Heart right ventricle (tissue), 16 donors: ENCODE results near the gene AKAP11. TPM values are rescaled to one million over a fixed set of nuclear protein-coding genes. Genes with fewer than 3 reads are reported as not detected.

Experiments
- ATAC-seq, 8 donors: fragments of 200-7000 bp; cut with Tn5 transposase; one replicate each; pipeline ENCODE4 v1.9.1; 2020; ENCODE audit warnings: mild to moderate bottlenecking in 8 of 8, moderate library complexity in 8 of 8, moderate number of reproducible peaks in 1 of 8
- DNase-seq, 2 donors: peaks; one replicate each; pipeline ENCODE4 v3.0.0-alpha.2; 2020
- H3K27ac ChIP-seq, 10 donors: fragments of 200-600 bp; sonication (generic) in 2 of 10; one replicate each; pipeline versions ENCODE4 v1.5.0 to v1.8.0; 2020 to 2022; ENCODE audit warnings: mild to moderate bottlenecking in 3 of 10
- H3K27me3 ChIP-seq, 7 donors: fragments of 200-600 bp; one replicate each; pipeline ENCODE4 v1.8.0; 2021 to 2022; ENCODE audit warnings: mild to moderate bottlenecking in 2 of 7
- H3K36me3 ChIP-seq, 9 donors: fragments of 200-600 bp; sonication (generic) in 1 of 9; one replicate each; pipeline versions ENCODE4 v1.5.0 to v1.8.0; 2020 to 2022; ENCODE audit warnings: mild to moderate bottlenecking in 2 of 9
- H3K4me1 ChIP-seq, 9 donors: fragments of 200-600 bp; sonication (generic) in 1 of 9; one replicate each; pipeline versions ENCODE4 v1.5.0 to v1.8.0; 2020 to 2022; ENCODE audit warnings: mild to moderate bottlenecking in 4 of 9
- H3K4me3 ChIP-seq, 10 donors: fragments of 200-600 bp; sonication (generic) in 2 of 10; one replicate each; pipeline versions ENCODE4 v1.5.0 to v1.8.0; 2020 to 2022; ENCODE audit warnings: mild to moderate bottlenecking in 7 of 10, moderate library complexity in 2 of 10
- H3K9me3 ChIP-seq, 11 donors: fragments of 200-600 bp in 10 of 11; sonication (generic) in 2 of 11; one replicate each; pipeline versions ENCODE4 v1.5.0 to v1.8.0; 2013 to 2022; ENCODE audit warnings: mild to moderate bottlenecking in 2 of 11, control low read depth in 1 of 11, moderate library complexity in 1 of 11
- WGBS, 2 donors: extraction: QIAGEN DNeasy Blood & Tissue Kit; methylation state at CpG; one replicate each; pipeline ENCODE4 v1.1.7; 2013; ENCODE audit warnings: inconsistent platforms in 1 of 2; 5-methylcytosine and 5-hydroxymethylcytosine counted together
- intact Hi-C, 10 donors: fragments of 100-400 bp; cut with DNase I; formaldehyde crosslinking; loops; one replicate each; pipeline versions ENCODE4 v1.11.1 to v1.14.2; 2022
- polyA plus RNA-seq, 2 donors: library from polyadenylated mRNA; stranded (reverse); fragments of 200-250 nt; gene quantifications; one replicate each; pipeline ENCODE4 v1.2.3, GENCODE V29; 2013
- total RNA-seq, 10 donors: library from RNA; stranded (reverse); fragmentation: NEBNext Ultra II Directional in 3 of 10; extraction: Animal tissue kit (Norgen Biotek cat#: 25700) in 3 of 10; gene quantifications; one replicate each; pipeline versions ENCODE4 v1.2.1 to v1.2.4, GENCODE V29; 2021 to 2023
- TF ChIP-seq, protein P1 (sequence below), 9 donors: fragments of 200-600 bp; sonication (generic) in 2 of 9; IDR thresholded peaks; one replicate each; pipeline versions ENCODE4 v1.5.0 to v1.8.0; 2021 to 2022; ENCODE audit warnings: antibody characterized with exemption in 9 of 9, mild to moderate bottlenecking in 5 of 9, moderate library complexity in 1 of 9
- donor health status: Arrhythmogenic right ventricular cardiomyopathy.
- donor health status: ischemic (EF 13 %, LVEDD 7.1; RV severe dilation, severe dysfunction).
- donor health status: healthy with polysubstance abuse.
- donor health status: DM: no; HTN: yes; CAD: no.
- donor health status: DM: no; HTN: no; CAD: no.
- donor health status: ischemic (EF 25% LVEDD 6.9; RV normal size, moderate dysfunction).
- donor health status: ischemic (EF 25% LVEDD 5.7; RV mildly dilated, moderate dysfunction).
- donor health status: healthy.
- donor health status: DM: yes; HTN: yes; CAD: no.
- donor health status: Ischemic cardiomyopathy.
- donor health status: ischemic (EF 35%, LVEDD 5.7; RV mildly dilated, moderate dysfunction).
- donor health status: nonischemic (EF 11% LVEDD 7.7; RV severe dilation, severe dysfunction).
- donor health status: DM: yes; HTN: yes; CAD: no.
- donor health status: PGD.
- donor health status: ischemic (EF 29% LVEDD 5.4; RV normal size, mild dysfunction).
- donor health status: nonischemic (EF 23%, LVEDD 6.1; RV moderate dilation, normal function).

Gene AKAP11
- total and polyA plus RNA-seq, 12 donors, result 3.6 to 36.2 (median 28.1) TPM

DNA sequence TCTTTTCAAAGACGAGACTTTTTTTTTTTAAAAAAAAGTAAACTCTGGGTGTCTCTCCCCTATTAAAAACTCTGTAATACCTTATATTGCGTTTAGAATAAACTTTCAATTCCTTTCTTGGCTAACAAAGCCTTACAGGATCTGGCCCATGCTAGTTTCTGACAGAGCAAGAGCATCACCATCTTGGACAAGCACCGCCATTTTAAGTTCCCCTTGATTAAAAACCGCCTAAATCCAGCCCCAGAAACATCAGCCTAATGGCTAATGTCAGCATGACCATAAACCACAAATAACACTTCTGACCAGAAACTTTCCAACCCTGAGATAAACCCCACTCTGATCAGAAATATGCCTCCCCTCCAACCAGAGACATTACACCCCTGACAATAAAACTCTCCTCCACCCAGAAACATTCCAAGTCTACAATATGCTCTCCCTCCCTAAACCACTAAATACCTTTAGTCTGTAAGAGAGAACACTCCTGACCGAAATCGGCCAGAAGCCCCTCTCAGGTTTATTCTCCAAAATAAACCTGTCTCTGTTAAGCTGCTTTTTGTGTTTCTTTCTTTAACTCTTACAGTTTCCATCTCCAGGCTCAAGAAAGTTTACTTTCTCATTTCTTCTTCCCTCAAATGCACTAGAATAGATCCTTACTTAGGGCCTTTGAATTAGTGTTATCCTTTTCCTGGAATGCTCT is 1.6 kb upstream of the AKAP11 start:
- 95 to 97% methylated on average over 6 of the region's 6 CpGs for WGBS, 2 donors
- ATAC-seq (no peak), DNase-seq (no peak)
- Histone ChIP-seq H3K27me3 (no peaks in the 10 kb centered on the region), H3K4me3 (no peak overlapping the region), H3K36me3 (no peaks in the 10 kb centered on the region), H3K27ac (peak overlapping the region in 1 of 10 donors; percentile 96), H3K4me1 (peaks cover 0 to 48% (median 24%) of the 10 kb centered on the region in 9 donors), H3K9me3 (no peaks in the 10 kb centered on the region)
- TF ChIP-seq, protein P1, sequence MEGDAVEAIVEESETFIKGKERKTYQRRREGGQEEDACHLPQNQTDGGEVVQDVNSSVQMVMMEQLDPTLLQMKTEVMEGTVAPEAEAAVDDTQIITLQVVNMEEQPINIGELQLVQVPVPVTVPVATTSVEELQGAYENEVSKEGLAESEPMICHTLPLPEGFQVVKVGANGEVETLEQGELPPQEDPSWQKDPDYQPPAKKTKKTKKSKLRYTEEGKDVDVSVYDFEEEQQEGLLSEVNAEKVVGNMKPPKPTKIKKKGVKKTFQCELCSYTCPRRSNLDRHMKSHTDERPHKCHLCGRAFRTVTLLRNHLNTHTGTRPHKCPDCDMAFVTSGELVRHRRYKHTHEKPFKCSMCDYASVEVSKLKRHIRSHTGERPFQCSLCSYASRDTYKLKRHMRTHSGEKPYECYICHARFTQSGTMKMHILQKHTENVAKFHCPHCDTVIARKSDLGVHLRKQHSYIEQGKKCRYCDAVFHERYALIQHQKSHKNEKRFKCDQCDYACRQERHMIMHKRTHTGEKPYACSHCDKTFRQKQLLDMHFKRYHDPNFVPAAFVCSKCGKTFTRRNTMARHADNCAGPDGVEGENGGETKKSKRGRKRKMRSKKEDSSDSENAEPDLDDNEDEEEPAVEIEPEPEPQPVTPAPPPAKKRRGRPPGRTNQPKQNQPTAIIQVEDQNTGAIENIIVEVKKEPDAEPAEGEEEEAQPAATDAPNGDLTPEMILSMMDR (IDR thresholded peaks at IDR 0.05), result no peak
- intact Hi-C loops, result loop anchor here in 1 of 10 donors (10.0 kb wide), 1 partner anchor 814 kb away; no protein-coding TSS in a partner anchor

DNA sequence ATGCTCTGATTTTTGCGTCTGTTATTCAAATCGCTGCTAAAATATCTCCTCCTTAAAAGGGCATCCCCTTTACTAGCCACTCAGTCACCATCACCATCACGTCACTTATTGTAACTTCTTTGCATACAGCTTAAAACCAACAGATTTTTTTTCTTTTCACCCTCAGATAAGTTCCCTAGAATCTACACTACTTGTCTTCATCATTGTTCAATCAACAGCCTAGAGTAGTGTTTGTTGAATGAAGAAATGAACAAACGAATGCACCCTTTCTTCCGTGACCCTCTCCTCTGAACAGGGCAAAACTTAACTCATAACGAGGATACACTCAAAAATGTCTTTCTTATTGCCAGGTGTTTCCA is 1.1 kb upstream of the AKAP11 start:
- DNase-seq (no peak), ATAC-seq (no peak)
- Histone ChIP-seq H3K27ac (peak overlapping the region; percentile 64 to 96 (median 90)), H3K27me3 (no peaks in the 10 kb centered on the region), H3K36me3 (no peaks in the 10 kb centered on the region), H3K4me3 (peak overlapping the region in 9 of 10 donors; percentile 70 to 99 (median 90)), H3K4me1 (peaks cover 0 to 48% (median 24%) of the 10 kb centered on the region in 9 donors), H3K9me3 (no peaks in the 10 kb centered on the region)
- intact Hi-C loops, result loop anchor here in 1 of 10 donors (10.0 kb wide), 1 partner anchor 814 kb away; no protein-coding TSS in a partner anchor
- 85 to 89% methylated on average over 6 of the region's 6 CpGs for WGBS, 2 donors
- TF ChIP-seq, protein P1 (IDR thresholded peaks at IDR 0.05), result no peak

DNA sequence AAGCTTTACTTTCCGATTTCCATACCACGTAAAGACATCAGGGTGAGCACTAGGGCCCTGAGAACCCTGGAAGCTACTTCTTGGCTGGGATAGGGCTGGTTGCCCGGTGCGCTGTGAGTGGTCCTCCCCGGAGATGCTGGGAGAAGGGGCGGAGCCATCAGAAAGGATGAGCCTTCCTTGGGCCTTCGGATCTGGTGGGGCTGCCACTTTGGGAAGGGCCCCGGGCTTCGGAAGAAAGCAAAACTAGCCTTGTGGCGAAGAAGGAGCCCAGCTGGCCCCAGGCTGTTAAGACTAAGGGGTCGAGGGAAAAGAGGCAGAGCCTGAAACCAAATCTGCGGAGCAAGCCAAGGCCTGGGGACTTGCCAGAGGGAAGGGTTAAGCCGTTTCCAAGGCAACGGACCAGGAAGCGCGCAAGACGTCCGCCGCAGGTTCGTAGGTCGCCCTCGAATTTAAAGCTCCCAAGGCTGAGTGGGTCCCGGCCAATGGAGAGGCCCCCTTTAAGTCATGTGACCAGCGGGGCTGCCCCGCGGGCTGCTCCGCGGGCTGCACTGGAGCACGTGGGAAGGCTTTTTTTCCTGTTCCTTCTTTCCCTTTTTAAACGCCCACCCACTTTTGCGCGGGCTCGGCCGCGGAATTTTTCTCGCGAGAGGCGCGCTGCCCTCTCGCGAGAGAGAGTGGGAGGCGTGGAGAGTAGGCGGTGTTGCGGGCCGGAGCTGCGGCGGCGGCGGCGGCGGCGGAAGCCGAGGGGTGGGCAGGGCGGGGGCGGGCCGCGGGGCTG is 426 bp upstream of the AKAP11 start:
- intact Hi-C loops, result loop anchor here in 1 of 10 donors (10.0 kb wide), 1 partner anchor 813 kb away; no protein-coding TSS in a partner anchor
- TF ChIP-seq, protein P1 (IDR thresholded peaks at IDR 0.05), result no peak
- ATAC-seq (peak; percentile 94 to 99 (median 98)), DNase-seq (peak; percentile 90 to 94)
- H3K4me3 ChIP-seq, result peak overlapping the region; percentile 70 to 99 (median 90)
- no peaks in the 10 kb centered on the region for H3K36me3 ChIP-seq
- peak overlapping the region; percentile 64 to 96 (median 90) for H3K27ac ChIP-seq
- peaks cover 0 to 51% (median 24%) of the 10 kb centered on the region in 9 donors for H3K4me1 ChIP-seq
- H3K27me3 ChIP-seq, result no peaks in the 10 kb centered on the region
- WGBS, 2 donors, result 3% methylated on average over 46 to 57 of the region's 57 CpGs
- no peaks in the 10 kb centered on the region for H3K9me3 ChIP-seq

DNA sequence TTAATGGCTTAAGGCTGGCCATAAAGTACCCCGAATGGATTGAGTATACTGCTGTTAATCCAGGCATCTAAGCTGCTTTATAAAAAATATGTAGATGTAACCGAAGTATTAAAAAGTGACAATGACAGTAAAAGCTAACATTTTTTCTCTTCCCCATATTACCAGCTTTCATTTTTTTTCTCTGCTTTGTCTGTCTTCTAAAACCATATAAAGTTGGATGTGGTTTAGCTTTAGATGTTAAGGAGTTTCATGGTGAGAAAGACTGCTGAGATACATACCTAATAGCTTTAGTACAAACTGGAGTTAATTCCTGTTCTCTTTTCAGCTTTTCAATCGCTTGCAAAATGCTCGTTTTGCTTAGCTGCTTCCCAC is 838 bp downstream of the AKAP11 start:
- H3K9me3 ChIP-seq, result no peaks in the 10 kb centered on the region
- peak overlapping the region in 9 of 10 donors; percentile 85 to 96 (median 90) for H3K27ac ChIP-seq
- H3K4me1 ChIP-seq, result peaks cover 0 to 45% (median 20%) of the 10 kb centered on the region in 9 donors
- intact Hi-C loops, result loop anchor here in 1 of 10 donors (10.0 kb wide), 1 partner anchor 812 kb away; no protein-coding TSS in a partner anchor
- H3K27me3 ChIP-seq, result no peaks in the 10 kb centered on the region
- no peaks in the 10 kb centered on the region for H3K36me3 ChIP-seq
- no peak for DNase-seq
- WGBS, 2 donors, result 18 to 20% methylated on average over 4 of the region's 4 CpGs
- H3K4me3 ChIP-seq, result peak overlapping the region; percentile 70 to 99 (median 90)
- no peak for ATAC-seq
- TF ChIP-seq, protein P1 (IDR thresholded peaks at IDR 0.05), result no peak
